GM20000 (cell line): ENCODE measurements around the gene TOX3.

Source experiments
- DNase-seq: peaks from one replicate; pipeline ENCODE4 v3.0.0; 2012; ENCODE audit warnings: low spot score
- CTCF ChIP-seq: IDR thresholded peaks from 2 replicates; pipeline ENCODE4 v1.5.1; 2012; ENCODE audit warnings: mild to moderate bottlenecking, control low read depth; ENCODE audit errors: extremely low read depth, missing control alignments

The TOX3 gene

GRCh38 chr16:52439171-52439701, 107.7 kb downstream of the TOX3 start:
- no peak for DNase-seq
- TF ChIP-seq CTCF = no peak

- no peak for DNase-seq
- no peak for TF ChIP-seq CTCF
Observed at GRCh38 chr16:52437277-52437670, 109.7 kb downstream of the TOX3 start.

GRCh38 chr16:52436339-52437276, 110.3 kb downstream of the TOX3 start:
- DNase-seq = no peak
- TF ChIP-seq CTCF = no peak

GRCh38 chr16:52434224-52434623, 112.7 kb downstream of the TOX3 start:
- TF ChIP-seq CTCF = no peak
- DNase-seq = no peak

- no peak for TF ChIP-seq CTCF
- DNase-seq = no peak
Observed at GRCh38 chr16:52433643-52434042, 113.3 kb downstream of the TOX3 start.

- TF ChIP-seq CTCF = no peak
- DNase-seq = no peak
Observed at GRCh38 chr16:52424591-52424990, 122.4 kb downstream of the TOX3 start.

GRCh38 chr16:52422307-52422706, 124.6 kb downstream of the TOX3 start:
- DNase-seq = no peak
- TF ChIP-seq CTCF = no peak
